Measurements from ENCODE around the gene ATP6V1G2.
A peak's percentile ranks its signal among the peaks of the same experiment; 100 is the strongest.

Gene ATP6V1G2

DNA sequence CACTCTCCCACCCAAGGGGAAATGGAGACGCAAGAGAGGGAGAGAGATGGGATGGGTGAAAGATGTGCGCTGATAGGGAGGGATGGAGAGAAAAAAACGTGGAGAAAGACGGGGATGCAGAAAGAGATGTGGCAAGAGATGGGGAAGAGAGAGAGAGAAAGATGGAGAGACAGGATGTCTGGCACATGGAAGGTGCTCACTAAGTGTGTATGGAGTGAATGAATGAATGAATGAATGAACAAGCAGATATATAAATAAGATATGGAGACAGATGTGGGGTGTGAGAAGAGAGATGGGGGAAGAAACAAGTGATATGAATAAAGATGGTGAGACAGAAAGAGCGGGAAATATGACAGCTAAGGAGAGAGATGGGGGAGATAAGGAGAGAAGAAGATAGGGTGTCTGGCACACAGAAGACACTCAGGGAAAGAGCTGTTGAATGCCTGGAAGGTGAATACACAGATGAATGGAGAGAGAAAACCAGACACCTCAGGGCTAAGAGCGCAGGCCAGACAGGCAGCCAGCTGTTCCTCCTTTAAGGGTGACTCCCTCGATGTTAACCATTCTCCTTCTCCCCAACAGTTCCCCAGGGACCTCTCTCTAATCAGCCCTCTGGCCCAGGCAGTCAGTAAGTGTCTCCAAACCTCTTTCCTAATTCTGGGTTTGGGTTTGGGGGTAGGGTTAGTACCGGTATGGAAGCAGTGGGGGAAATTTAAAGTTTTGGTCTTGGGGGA lies 29.7 kb upstream of the ATP6V1G2 start:
- DNase-seq (ENCODE audit: low read depth) = no peak

DNA sequence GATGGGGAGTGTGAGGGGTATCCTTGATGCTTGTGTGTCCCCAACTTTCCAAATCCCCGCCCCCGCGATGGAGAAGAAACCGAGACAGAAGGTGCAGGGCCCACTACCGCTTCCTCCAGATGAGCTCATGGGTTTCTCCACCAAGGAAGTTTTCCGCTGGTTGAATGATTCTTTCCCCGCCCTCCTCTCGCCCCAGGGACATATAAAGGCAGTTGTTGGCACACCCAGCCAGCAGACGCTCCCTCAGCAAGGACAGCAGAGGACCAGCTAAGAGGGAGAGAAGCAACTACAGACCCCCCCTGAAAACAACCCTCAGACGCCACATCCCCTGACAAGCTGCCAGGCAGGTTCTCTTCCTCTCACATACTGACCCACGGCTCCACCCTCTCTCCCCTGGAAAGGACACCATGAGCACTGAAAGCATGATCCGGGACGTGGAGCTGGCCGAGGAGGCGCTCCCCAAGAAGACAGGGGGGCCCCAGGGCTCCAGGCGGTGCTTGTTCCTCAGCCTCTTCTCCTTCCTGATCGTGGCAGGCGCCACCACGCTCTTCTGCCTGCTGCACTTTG lies 29.0 kb upstream of the ATP6V1G2 start, which contains the start of gene TNF:
TSS of gene TNF (plus strand) at position 231 of the 567 bp plus-strand sequence. CDS start at position 408, 177 bp downstream.
- peak; percentile 85 for DNase-seq (ENCODE audit: low read depth)

DNA sequence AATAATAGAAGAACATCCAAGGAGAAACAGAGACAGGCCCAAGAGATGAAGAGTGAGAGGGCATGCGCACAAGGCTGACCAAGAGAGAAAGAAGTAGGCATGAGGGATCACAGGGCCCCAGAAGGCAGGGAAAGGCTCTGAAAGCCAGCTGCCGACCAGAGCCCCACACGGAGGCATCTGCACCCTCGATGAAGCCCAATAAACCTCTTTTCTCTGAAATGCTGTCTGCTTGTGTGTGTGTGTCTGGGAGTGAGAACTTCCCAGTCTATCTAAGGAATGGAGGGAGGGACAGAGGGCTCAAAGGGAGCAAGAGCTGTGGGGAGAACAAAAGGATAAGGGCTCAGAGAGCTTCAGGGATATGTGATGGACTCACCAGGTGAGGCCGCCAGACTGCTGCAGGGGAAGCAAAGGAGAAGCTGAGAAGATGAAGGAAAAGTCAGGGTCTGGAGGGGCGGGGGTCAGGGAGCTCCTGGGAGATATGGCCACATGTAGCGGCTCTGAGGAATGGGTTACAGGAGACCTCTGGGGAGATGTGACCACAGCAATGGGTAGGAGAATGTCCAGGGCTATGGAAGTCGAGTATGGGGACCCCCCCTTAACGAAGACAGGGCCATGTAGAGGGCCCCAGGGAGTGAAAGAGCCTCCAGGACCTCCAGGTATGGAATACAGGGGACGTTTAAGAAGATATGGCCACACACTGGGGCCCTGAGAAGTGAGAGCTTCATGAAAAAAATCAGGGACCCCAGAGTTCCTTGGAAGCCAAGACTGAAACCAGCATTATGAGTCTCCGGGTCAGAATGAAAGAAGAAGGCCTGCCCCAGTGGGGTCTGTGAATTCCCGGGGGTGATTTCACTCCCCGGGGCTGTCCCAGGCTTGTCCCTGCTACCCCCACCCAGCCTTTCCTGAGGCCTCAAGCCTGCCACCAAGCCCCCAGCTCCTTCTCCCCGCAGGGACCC lies 28.0 kb upstream of the ATP6V1G2 start:
- DNase-seq (ENCODE audit: low read depth) = no peak

DNA sequence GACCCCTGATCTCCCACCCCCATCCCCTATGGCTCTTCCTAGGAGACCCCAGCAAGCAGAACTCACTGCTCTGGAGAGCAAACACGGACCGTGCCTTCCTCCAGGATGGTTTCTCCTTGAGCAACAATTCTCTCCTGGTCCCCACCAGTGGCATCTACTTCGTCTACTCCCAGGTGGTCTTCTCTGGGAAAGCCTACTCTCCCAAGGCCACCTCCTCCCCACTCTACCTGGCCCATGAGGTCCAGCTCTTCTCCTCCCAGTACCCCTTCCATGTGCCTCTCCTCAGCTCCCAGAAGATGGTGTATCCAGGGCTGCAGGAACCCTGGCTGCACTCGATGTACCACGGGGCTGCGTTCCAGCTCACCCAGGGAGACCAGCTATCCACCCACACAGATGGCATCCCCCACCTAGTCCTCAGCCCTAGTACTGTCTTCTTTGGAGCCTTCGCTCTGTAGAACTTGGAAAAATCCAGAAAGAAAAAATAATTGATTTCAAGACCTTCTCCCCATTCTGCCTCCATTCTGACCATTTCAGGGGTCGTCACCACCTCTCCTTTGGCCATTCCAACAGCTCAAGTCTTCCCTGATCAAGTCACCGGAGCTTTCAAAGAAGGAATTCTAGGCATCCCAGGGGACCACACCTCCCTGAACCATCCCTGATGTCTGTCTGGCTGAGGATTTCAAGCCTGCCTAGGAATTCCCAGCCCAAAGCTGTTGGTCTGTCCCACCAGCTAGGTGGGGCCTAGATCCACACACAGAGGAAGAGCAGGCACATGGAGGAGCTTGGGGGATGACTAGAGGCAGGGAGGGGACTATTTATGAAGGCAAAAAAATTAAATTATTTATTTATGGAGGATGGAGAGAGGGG lies 27.1 kb upstream of the ATP6V1G2 start:
- no peak for DNase-seq (ENCODE audit: low read depth)

DNA sequence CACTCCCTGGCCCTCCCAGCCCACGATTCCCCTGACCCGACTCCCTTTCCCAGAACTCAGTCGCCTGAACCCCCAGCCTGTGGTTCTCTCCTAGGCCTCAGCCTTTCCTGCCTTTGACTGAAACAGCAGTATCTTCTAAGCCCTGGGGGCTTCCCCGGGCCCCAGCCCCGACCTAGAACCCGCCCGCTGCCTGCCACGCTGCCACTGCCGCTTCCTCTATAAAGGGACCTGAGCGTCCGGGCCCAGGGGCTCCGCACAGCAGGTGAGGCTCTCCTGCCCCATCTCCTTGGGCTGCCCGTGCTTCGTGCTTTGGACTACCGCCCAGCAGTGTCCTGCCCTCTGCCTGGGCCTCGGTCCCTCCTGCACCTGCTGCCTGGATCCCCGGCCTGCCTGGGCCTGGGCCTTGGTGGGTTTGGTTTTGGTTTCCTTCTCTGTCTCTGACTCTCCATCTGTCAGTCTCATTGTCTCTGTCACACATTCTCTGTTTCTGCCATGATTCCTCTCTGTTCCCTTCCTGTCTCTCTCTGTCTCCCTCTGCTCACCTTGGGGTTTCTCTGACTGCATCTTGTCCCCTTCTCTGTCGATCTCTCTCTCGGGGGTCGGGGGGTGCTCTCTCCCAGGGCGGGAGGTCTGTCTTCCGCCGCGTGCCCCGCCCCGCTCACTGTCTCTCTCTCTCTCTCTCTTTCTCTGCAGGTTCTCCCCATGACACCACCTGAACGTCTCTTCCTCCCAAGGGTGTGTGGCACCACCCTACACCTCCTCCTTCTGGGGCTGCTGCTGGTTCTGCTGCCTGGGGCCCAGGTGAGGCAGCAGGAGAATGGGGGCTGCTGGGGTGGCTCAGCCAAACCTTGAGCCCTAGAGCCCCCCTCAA lies 25.9 kb upstream of the ATP6V1G2 start, which contains the start of gene LTA:
TSS of gene LTA (plus strand) at position 249 of the 871 bp plus-strand sequence. CDS start at position 703, 454 bp downstream.
- peak; percentile 75 for DNase-seq (ENCODE audit: low read depth)

DNA sequence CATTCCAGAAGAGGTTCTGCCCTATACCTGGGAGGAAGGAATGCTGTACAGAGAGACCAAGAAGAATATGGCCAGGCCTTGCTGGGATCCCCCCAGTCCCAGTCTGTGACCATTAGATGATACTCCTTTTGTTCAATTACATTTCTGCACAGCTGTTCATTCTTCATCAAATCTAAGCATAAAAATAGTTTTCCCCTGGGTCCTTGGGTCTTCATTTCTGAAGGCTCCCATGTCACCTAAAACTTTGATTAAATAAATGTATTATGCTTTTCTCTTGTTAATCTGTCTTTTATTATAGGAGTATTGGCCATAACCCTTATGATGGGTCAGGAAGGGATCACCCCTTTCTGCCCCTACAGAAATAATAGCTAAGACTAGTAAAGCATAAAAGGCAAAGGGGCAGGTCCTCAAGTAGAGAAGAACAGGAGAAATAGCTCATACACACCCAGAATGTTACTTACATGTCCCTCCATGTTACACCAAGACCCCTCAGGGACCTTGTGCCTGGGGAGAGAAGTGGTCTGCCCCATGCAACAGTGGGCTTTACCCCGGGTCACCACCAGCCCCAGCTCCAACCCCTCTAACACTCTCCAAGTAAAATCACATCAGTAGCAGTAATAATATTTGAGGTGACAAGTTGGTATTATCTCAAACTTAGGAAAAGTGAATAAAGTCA lies 23.6 kb upstream of the ATP6V1G2 start:
- no peak for DNase-seq (ENCODE audit: low read depth)

DNA sequence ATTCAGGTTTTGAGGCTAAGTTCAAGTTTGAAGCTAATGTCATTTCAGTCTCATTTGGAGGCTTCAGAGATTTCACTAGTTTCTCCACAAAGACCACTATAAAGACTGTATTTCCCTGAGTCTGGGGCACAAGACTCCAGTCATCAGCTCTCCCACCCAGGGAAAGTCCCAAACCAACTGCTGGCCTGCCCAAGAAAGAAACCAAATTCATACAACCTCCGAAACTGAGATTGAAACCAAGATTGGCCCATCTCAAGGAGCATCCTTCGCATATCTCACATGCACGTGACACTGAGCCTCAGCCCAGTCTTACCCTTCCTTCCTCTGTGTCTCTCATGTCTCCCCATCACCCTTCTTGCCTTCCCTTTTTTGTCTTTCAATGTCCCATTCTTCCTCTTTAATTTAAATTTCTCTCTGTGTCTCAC lies 22.1 kb upstream of the ATP6V1G2 start:
- peak; percentile 67 for DNase-seq (ENCODE audit: low read depth)

DNA sequence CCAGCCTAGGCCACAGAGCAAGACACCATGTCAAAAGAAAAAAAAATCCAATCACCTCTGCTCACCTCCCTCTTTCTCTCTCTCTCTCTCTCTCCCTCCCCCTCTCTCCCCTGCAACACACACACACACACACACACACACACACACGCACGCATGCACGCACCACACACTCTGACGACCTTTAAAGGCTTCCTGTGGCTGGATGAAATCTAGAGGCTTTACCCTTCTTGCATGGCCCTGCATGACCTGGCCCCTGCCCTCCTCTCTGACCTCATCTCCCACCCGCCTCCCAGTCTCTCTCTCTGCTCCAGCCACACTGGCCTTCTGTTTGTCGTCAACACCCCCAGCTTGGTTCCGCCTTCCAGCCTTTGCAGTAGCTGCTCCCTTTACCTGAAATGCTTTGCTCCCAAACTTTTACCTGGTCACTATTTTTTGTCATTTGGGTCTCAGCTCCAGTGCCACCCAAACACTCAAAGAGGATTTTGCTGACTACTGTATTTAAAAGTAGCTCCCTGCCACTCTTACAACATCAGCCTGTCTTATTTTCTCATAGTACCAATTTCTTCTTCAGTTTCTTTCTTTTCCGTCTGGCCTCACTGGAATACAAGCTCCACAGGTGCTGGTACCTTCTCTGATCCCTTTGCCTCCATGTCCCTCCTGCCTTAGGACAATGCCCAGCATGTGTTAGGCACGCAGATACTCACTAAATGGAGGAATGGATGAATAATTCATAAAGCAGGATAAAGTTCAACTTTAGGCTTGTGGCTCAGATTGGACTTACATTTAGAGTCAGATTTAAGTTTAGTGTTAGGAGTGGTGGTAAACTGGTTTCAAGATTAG lies 21.3 kb upstream of the ATP6V1G2 start:
- DNase-seq (ENCODE audit: low read depth) = no peak

DNA sequence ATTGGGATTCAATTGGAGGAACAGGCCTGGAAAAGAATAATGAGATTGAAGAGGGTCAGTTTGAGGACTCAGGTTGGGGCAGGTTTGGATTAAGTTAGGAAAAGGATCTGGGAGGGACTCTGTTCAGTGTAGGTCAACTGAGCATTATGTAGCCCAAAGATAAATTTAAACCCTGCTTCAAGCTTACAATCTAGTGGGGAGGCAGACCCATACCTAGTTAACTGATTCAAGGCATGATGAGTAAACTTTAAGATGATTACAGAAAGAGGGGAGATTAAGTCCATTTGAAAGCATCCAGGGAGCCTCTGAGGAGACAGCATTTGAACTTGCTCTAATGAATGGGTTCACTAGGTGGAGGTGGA lies 14.3 kb upstream of the ATP6V1G2 start:
- no peak for DNase-seq (ENCODE audit: low read depth)

DNA sequence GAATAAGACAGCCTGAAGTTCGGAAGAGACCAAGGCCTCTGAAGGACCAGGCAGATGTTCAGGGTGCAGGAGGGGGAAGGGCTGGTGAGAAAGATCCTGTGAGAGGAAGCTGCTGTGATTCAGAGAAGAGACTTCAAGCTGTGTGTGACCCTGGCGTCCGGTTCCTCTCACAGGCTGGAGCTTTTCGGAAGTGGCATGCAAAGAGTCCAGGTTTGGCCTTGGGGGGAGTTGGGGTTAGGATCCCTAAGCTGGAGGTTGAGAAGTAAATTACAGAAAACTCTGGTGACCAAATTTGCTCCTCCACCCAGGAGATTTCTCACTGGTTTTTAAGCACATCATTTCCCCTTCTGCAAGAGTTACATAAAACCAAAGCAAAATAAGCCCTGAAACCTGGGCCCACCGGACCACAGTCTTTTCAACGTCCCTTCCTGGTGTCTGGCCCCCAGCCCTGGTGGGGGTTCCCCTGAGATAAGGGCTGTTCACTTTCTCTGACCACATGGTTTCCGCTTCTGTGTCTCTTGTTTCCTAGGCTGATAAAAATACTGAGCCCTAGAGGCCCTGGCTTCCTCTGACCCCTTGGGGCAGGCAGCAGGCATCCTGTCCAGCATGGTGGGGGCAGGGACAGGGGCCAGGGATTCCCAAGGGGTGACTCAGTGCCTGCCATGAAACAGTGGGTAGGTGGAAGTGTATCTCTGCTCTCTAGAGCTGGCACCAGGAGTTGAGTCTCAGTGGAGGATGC lies 13.7 kb upstream of the ATP6V1G2 start:
- DNase-seq (ENCODE audit: low read depth) = no peak

DNA sequence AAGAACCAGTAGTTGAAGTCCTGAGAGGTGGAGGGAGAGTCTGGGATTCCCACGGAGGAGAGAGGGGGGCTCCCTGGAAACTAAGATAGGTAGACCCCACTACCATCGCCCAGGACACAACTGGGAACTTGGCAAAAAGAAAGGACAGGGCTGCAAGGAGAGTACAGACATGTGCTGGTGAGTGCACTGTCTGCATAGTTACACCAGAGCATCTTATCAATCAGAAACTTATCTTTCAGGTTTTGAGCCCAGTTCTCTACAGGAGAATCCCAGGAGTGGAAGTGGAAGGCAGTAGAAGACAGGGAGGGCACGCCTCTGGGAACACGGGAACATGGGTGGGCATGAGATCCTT lies 13.2 kb upstream of the ATP6V1G2 start:
- no peak for DNase-seq (ENCODE audit: low read depth)

DNA sequence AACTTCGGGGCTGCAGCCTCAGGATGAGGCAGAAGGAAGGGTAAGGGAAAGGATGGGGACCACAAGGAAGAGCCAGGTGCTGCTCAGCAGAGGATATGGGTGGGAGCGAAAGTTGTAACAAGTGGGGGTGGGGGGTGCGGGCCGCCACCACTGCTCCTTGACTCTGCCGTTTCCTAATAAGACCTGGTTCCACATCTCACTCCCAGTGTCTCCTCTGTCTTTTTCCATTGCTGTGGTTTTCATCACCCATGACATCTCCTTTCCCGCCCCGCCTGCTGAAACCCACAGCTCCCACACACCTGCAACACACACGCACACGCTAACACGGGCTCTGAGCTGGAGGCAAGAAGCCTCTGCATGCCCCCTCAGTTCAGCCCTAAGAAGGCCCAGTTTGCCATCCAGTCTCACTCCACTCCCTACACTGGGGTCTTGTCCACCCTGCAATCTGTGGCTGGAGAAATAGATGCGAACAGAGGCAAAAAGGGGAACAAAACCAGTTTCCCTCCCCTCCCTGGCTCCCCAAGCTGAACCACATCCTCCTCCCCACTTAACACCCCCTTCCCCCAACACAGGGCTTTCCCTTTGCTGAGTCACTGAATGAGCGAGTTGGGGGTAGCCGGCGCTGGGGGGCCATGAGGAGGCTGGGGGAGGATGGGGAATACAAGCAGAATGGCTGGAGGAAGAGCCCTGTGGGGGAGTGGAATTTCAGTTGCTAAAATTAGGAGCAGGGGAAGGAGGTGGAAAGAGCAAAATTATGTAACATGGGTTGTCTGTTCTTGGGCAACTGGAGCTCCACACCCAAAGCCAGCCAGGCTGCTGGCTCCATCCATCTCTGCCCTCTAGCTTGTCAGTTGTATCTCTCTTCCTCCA lies 12.5 kb upstream of the ATP6V1G2 start:
- DNase-seq (ENCODE audit: low read depth) = peak; percentile 77

DNA sequence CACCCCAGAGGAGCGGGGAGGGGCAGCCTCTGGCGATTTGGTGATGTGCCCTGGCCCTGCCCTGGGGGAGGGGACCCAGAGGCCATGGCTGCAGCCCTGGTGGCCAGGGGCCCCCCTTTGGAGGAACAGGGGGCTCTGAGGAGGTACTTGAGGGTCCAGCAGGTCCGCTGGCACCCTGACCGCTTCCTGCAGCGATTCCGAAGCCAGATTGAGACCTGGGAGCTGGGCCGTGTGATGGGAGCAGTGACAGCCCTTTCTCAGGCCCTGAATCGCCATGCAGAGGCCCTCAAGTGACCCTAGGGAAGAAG lies 11.9 kb upstream of the ATP6V1G2 start:
- no peak for DNase-seq (ENCODE audit: low read depth)

DNA sequence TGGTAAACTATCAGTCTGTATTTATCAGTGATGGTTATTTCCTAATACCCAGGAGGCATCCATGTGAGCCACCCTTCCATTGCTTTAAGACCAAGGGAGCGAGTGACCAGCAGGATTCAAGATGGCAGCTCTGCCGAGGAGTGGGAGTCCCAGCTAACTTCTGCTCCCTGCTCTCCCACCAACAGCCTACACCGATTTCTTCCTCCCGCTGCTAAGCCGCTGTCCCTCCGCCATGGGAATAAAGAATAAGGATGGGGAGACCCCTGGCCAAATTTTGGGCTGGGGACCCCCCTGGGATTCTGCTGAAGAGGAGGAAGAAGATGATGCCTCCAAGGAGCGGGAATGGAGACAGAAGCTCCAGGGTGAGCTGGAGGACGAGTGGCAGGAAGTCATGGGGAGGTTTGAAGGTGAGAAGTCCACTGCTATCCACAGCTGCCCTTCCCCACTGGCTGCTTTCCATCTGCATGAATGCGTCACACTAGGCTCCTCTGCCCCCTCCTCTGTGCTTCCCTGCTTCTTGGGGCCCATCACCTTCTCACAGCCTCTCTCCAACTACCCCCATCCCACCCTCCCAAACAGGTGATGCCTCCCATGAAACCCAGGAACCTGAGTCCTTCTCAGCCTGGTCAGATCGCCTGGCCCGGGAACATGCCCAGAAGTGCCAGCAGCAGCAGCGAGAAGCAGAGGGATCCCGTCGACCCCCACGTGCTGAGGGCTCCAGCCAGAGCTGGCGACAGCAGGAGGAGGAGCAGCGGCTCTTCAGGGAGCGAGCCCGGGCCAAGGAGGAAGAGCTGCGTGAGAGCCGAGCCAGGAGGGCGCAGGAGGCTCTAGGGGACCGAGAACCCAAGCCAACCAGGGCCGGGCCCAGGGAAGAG lies 11.3 kb upstream of the ATP6V1G2 start:
- no peak for DNase-seq (ENCODE audit: low read depth)

DNA sequence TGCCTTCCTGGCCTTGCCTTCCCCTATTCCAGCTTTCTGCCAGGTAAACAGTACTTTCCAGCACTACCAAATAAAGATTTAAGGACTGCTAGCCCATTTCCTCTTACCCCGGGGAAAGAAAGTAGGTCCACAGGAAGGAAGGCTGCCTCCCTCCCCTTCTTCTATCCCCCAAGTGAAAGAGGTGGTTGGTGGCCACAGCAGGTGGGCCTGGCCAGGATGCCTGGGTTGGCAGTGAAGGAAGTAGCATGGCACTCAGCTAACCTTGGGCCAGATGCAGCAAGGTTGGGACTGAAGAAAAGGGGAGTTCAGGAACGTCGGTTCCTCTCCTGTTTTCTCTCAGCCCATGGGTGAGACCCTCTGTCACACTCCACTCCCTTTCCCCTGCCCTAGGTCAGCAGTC lies 9.9 kb upstream of the ATP6V1G2 start:
- no peak for DNase-seq (ENCODE audit: low read depth)

DNA sequence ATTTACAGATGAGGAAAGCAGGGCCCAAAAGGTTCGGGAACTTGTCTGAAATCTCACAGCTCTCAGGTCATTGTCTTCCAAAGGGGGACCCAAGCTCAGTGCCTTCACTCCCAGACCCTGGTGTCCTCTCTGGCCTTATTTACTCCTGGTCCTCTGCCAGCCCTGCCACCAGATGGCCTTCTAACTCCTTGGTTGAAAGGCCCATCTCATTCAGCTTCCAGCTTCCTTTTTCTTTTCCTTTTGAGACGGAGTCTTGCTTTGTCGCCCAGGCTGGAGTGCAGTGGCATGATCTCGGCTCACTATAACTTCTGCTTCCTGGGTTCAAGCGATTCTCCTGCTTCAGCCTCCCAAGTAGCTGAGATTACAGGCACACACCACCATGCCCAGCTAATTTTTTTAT lies 5.0 kb upstream of the ATP6V1G2 start:
- DNase-seq (ENCODE audit: low read depth) = peak; percentile 63

DNA sequence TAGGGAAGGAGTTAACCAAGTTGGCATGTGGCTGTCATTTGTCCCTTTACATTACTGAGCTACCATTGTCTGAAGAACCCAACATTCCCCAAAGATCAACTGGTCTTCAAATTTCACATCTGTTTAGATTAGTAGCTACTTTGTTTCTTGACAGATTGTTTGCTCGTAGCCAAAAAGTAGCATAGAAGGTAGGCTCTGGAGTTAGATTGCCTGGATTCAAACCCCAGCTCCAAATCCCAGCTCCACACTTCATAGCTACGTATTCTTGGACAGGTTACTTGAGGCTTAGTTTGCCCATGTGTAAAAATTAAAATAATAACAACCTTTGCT lies 2.1 kb upstream of the ATP6V1G2 start:
- DNase-seq (ENCODE audit: low read depth) = no peak
